IPS DF 4.7 (cell line): Measurements from ENCODE around the gene EML6.

ENCODE experiments used
- DNase-seq: peaks from one replicate; pipeline ENCODE4 v3.0.0-alpha.2; 2013; ENCODE audit warnings: low spot score; ENCODE audit errors: extremely low read depth

The EML6 gene

DNA sequence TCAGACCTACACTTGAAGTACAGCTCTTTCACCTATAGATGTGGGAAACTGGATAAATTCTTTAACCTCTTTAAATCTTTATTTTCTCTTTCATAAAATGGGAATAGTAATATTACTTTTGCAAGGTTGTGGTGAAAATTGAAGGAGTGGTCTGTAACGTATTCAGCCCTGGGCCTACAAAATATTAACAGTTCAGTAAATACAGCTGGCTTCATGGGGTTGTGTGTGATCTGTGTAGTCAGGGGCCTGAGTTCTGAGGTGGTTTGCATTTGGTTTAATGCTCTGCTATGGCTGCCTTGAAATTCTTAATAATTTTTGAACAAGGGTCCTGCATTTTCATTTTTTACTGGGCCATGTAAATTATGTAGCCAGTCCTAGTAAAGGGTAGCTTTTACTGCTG, 16.8 kb upstream of the EML6 start:
- no peak for DNase-seq

DNA sequence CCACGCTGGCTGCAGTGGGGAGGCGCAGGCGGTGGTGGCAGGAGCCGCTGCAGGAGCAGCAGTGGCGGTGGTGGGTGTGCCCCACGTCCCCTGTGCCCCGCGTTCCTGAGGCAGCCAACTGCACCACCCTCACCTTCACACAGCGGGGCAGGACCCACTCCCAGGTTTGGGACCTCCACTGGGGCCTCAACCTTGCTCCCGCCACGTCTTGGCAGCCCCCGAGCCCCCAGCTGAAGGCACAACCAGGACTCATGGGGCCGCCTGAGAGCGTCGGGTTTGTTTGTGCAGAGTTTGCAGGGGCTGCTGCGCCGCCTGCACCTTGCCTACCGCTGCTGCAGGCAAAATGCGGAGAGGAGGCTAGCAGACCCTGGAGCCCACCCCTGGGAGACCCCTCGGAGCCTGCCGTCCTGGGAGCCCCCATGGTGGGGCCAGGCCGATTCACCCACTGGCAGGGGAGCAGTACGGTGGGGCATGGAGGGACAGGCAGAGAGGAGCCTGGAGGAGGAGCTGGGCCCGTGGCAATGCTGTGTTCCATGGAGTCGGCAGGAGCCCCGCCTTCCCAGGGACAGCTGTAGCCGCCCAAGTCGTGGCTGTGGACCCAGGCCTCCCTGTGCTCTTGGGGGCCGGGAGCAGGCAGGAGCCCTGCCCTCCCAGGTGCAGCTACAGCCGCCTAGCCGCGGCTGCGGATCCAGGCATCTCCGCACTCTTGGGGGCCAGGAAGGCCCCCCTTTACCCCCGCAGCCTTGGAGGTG, 14.7 kb upstream of the EML6 start:
- no peak for DNase-seq

DNA sequence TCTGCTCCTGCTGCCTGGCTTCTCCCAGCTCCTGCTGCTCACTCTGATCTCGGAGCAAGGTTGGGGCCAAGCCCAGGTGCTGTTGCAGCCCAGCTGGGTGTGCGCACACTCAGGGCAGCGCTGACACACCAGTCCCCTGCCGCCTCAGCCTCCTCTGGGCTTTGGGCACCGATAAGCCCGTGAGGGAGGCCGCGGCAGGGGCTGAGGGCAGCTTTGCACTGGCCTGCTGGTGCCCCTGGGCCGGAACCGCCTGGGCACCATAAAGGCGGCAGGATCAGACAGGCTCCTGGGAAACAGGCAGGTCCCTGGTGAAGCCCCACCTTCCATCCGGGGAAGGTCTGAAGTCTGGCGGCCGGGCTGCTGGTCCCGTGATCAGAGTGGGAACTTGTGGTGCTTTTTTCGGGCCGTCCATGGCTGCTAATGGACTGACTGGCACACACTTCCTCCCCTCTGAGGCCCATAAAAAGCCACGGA, 14.1 kb upstream of the EML6 start:
- DNase-seq: no peak

GRCh38 chr2:54710216-54710615, 13.2 kb upstream of the EML6 start:
- DNase-seq: no peak

GRCh38 chr2:54712516-54712915, 10.9 kb upstream of the EML6 start:
- DNase-seq: no peak

DNA sequence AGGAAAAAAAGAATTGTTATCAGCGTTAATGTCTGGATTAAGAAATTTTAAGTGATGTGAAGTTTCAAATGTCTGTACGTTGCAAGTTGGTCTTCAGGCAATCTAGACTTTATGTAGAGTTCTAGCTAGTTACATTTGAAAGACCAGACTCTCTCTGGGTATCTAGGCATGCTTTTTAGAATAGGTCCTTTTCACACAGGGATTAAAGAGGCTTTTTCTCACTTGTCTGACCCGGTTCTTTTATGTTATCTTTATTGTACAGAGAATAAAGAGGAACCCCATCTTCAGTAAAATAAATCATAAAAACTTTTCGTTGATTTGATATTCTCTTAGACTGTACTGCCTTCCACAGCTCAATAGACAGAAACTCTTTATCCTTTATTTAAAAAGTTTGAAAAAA, 8.5 kb upstream of the EML6 start:
- DNase-seq: no peak

DNA sequence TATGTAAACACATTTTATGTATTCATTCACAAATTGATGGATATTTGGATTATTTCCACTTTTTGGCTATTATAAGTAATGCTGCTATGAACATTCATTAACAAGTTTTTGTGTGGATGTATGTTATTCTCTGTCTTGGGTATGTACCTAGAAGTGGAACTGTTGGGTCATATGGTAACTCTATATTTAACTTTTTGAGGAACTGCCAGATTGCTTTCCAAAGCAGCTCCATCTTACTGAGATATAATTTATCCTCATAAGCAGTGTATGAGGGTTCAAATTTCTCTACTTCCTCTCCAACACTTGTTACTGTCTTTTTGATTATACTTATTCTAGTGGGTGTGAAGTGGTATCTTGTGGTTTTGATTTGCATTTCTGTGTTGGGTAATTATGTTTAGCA, 7.1 kb upstream of the EML6 start:
- DNase-seq: no peak

DNA sequence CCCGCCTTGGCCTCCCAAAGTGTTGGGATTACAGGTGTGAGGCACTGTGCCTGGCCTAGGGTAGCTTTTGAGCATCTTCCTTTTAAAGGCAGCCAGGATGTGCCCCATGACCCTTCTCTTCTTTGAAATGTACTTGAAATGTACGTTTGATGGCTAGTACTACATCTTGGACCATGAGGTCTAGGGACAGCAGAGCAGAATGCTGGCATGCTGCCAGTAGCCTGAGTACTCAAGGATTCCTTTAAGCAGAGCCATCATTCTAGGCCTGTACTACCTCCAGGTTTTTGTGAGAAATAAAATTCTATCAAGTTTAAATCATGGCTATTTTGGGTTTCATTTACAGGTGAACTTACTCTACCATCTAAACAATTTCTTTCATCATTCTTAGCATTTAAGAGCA, 2.9 kb upstream of the EML6 start:
- no peak for DNase-seq

- no peak for DNase-seq
These were observed 821 bp upstream of the EML6 start for GRCh38 chr2:54722641-54723040.

GRCh38 chr2:54723996-54724559, 616 bp downstream of the EML6 start:
- no peak for DNase-seq

- DNase-seq: no peak
These were observed 1.3 kb downstream of the EML6 start for GRCh38 chr2:54724560-54725342.

GRCh38 chr2:54725343-54726099, 2.1 kb downstream of the EML6 start:
- no peak for DNase-seq

DNA sequence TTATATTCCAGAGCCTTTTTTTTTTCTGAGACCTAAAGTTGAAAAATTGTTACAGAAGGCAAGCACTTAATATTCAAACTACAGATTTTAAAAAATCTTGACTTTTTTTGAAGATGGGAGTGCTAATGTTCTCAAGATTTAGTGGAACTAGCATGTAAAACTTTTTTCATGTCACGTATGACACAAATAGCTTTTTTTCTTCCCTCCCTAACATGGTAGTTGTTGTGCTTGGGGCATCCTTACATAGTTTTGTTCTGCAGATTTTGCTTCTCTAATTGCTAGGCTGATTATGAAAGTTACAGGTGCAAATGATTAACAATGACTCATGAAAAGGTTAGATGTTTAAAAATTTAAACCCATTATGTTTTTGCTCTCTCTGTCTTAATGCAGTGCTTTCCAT, 3.0 kb downstream of the EML6 start:
- DNase-seq: no peak

DNA sequence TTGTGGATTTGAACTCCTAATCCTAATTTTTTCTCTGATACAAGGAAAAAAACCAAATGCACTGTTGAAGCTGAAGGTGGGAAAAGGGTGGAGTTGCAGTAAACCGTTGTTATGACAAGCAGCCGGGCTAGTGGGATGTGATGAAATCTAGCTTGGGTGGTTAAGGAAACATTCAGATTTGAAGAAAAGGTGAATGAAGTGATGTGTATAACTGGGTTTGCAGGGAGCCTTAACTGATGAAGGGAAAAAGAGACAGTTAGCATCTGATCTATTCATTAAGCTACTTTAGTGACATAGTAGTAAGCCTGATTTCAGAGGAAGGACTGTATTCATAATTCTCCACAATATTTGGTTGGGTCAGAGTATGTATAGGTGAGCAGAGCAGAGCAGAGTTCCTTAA, 3.5 kb downstream of the EML6 start:
- DNase-seq: no peak

DNA sequence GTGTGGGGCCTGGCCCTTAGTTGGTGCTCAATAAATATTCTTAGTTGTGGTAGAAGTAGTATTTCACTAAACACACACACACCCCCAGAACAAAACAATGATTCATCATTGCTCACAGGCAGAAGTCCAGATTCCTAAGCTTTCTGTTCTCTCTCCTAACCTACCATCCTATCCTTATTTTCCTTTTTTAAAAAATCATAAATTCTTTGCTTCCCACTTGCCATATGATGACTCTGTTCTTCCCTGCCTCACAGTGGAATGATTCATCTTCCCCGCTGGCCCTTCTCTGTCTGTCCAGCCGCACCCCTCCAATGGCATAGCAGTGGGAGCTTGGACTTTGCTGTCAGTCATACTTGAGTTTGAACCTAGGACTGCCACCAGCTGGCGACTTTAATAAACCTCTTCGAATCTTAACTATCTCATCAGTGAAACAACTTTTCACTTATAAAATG, 5.2 kb downstream of the EML6 start:
- DNase-seq: no peak

DNA sequence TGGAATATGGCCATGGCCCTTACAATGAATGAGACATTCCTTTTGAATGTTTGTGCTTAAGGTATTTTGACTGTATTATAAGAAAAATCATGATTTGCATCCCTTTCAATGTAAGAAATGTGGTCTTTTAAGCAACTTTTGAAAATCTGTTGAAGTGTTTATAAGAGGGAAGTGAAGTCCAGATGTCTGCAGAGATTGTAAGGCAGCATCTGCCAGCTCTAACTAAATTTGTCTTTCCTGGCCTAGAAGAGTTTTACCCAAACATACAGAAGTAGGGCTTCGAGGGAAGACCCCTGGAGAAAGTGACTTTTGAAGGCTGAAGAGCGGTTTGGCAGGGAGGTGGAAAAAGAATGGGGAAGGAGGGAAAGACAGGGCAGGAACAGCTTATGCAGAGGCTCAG, 12.2 kb downstream of the EML6 start:
- DNase-seq: no peak

DNA sequence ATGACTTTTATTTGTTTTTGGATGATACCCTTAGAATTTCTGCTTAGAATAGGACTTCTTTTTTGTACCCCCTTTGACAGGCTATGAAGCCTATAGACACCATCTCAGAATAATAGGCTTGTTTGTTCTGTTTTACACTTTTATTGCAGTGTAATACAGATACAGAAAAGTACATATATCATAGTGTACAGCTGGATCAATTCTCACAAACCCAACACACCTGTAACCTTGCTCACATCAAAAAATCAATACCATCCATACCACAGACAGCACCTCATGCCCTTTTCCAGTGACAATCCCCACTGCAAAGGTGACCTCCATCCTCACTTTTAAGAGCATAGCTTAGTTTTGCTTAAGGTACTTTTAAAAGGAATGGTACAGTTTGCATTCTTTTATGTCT, 14.8 kb downstream of the EML6 start:
- DNase-seq: no peak

DNA sequence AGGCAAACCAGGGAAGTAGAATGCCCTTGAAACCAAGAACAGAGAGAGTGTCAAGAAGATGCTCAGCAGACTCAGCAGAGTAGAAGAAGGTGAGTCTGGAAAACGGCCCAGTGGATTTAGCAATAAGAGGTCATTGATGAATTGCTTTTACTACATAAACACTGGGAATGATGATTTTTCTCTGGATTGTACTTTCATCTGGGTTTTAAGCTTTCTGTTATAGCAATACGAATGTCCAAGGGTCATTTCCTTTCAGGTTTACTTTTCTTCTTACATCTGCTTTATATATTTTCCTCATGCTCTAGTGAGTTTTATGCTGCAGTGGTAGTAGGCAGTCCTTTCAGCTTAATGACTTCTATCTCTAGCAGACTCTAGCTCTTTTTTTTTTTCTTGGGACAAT, 16.9 kb downstream of the EML6 start:
- DNase-seq: no peak

DNA sequence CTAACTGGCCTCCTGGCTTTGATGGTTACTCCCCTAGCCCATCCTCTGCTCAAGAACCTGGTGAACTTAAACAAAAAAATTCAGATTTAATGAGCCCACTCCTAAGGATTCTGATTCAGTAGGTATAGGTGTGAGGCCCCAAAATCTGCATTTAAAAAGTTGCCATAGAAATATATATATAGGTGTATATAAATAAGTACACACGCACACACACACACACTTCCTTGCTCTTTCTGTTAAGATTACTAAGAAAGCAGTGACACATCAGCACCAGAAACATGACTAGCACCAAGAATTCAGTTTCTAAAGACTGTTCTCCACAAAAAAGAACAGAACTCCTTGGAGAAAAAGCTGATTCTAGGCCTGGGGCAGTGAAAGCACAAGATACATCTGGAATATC, 17.8 kb downstream of the EML6 start:
- no peak for DNase-seq

- no peak for DNase-seq
These were observed 26.6 kb downstream of the EML6 start for GRCh38 chr2:54750040-54750439.

DNA sequence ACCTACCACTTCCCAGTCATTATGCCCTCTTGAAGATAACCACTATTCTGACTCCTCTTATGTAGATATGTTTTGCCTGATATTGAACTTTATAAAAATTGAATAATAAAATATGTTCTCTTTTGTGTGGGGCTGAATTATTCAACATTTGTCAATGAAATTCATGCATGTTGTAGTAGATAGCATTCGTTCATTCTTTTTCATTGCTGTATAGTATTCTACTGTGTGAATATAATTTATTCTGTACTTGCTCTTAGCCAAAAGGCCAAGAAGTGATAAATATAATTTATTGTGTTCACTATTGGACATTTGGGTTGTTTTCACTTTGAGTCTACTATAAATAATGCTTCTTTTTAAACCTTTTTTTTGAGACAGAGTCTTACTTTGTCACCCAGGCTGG, 29.0 kb downstream of the EML6 start:
- no peak for DNase-seq
